GM19238 (cell line): Measurements from ENCODE around the gene PDGFC.
"Not testable (repeated sequence)": the region's sequence is repeated elsewhere in the genome, so short reads cannot be mapped to it uniquely, and the experiment has no call there.

Source experiments
- DNase-seq: peaks from one replicate; pipeline ENCODE4 v3.0.0; 2011; ENCODE audit warnings: low spot score; ENCODE audit not compliant: insufficient read length

Gene PDGFC

DNA sequence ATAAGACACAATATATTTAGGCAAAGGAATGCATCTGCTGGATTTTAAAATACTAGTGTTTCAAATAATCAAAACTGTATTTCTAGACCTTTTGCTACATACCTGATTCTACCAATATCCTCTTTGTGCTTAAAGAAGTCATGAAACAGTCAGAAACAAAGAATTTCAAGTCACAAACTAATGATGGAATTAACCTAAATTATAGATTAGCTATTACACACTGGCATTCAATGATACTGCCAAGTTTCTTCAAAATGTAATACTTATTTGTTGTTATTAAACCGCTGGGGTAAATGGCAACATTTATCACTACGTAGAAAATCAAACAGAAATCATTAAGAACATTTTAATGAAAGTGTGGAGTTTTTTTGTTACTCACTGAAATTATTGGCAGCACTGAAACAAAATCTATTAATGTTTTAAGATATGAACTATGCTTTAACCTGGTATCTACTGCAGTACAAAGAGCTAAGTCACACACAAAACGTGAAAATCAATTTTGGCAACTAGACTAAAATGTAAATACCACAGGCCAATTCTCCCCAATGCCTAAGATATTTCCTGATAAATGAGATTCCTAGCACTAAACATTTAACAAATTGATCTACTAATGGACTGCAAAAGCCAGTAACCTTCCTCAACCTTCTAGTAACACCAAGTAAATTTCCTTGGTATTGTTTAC lies 19.4 kb downstream of the PDGFC start:
- no peak for DNase-seq

DNA sequence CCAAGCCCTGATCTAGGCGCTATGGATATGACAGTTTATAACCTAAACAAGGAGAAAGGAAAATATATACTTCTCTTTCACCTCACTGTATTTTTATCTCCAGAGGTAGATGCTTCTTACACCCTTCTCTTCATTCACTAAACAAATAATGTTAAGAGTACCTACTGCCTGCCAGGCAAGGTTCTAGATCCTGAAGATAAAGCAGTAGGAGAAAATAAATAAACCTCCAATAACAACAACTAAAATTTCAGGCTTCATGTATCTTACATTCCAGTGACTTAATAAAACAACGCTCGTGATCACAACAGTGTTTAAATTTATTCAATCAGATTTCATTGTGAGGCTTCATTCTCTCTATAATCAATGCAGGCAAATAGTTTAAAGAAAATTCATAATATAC lies 20.7 kb downstream of the PDGFC start:
- DNase-seq: no peak

DNA sequence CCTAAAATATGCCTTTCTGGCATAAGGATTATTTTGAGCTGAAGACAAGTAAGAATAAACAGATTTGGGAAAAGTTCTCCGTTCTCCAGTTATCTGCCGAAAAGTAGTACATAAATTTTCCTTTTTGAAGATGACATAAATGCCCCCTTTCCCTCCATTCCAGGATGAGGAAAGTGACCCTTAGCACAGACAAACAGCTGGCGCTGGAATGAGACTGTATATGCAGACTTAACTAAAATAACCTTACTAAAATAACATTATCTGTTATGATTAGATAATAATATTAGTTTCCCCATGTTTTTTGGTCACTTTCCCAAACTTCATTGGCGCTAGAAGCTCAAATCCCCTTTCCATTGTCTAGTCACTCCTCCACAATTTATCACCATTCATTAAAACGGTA lies 21.5 kb downstream of the PDGFC start:
- DNase-seq: no peak

DNA sequence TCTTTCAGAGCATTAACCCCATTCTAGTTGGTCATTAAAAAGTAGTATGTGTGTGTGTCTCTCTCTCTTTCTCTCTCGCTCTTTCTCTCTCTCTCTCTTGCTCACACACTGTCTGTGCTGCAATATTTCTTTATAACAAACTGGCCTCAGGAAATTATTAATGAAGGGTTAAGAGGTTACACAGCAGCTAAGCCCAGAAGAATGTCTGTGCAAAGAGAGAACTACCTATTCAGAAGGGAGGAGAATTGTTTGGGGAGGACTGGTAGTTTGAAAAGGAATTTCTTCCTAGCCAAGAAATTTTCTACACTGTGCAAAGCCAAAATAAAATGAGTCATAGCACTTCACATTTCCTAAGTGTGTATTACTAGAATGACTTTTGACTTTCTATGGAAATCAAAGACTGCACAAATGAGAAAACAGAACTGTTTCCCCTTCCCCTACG lies 22.2 kb downstream of the PDGFC start:
- no peak for DNase-seq

DNA sequence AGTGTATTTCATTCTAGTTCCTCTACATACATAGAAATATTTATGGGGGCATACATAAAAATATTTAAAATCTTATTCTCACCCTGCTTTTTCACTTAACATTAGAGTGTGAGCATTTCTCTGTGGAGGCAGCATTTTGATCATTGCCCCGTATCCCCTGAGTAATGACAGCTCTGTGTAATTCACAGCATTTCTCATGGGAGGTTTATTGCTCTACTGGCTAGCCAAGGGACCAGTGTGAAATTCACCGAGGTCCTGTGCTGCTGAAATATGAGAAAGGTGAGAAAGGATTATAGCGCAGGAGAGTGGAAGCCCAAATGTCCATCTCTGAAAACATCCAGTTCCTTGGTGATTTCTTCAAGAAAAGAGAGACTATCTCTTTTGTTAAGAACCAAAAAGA lies 22.9 kb downstream of the PDGFC start:
- no peak for DNase-seq

DNA sequence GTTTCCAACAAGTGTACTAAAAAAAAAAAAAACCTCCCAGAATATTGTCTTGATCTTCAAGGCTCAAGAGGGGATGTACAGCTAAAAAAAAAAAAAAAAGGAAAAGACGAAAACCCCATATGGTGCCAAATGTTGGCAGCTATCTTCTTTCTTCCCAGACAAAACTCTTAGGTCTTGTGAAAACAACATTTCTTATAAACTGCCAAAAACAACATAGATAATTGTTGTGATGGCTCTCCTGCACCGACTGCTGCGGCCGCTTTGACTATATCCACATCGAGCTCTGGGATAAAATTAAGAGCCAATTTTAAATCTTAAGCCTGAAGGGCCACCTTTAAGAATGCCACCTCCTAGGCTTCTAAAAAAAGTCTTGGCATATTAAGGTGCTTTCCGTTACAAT lies 23.5 kb downstream of the PDGFC start:
- no peak for DNase-seq

DNA sequence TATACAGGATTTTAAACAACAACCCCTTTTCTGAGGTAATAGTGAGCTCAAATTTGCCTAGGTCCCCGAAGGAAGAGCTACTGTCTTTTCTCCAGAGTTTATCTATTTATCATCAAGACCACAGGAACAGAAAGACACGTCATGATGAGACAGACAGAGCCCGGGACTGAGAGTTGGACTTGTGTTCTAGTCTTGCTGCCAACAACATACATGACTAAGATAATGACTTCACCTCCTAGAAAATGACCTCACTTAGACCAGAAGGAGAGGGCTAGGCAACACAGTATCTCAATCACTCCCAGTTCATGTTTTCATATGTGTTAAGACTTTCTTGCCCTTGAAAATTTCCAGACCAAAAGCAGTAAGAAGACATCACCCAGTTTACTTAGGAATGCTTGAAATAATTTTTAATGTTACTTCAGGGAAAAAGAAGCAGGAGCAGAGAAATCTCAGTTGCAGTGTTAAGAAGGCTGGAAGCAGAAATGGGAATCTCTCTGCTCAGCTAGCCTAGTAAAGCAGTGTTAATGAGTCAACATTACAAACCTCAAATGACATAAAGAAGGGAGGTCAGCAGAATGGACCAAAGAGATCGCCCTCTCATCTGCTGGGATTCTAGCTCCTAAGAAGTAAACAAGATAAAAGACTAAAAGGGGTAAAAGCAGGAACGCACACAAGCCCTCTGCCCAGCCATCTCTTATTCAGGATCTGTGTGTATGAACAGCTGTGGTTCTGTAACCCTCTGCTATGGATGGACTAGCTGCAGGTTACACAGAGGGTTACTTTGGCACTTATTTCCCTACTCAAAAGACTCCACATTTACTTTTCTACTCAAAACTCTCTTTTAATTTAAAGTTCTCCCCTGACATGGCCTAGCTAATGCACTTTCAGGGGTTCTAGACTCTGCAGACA lies 24.8 kb downstream of the PDGFC start:
- no peak for DNase-seq

DNA sequence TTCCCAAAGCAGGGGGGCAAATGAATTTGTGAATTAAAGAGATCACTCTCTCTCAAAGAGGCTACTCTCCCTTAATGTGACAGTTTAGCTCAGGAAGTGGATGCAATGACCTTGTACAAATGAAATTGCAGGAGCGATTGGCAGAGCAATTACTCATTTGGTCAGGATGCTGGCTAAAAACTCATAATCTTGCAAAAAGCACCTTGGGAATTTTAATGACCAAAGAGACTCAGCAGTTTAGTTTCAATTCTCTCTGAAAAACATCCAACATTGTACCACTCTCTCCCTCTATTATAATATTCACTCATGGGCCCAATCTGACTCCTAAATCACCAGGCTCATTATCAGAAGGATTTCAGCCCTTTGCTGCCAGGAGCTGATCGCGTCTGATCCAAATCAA lies 26.1 kb downstream of the PDGFC start:
- DNase-seq: no peak

DNA sequence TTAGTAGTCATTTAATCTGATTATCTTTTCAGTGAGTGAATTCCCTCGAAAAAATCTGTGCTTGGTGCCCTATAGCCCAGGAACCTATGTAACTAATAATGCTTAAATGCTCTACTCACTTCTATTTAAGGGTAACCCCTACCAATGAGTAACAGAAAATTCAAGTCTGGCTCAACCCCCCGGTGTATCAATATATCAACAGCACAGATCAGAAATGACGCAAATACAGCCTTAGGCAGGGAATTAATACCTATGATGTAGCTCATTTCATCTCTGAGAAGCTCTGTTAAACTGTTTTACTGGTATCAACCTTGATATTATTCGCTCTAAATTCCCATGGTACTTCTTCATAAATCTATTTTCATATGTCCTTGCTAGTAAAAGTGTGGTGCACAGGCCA lies 28.6 kb downstream of the PDGFC start:
- no peak for DNase-seq

DNA sequence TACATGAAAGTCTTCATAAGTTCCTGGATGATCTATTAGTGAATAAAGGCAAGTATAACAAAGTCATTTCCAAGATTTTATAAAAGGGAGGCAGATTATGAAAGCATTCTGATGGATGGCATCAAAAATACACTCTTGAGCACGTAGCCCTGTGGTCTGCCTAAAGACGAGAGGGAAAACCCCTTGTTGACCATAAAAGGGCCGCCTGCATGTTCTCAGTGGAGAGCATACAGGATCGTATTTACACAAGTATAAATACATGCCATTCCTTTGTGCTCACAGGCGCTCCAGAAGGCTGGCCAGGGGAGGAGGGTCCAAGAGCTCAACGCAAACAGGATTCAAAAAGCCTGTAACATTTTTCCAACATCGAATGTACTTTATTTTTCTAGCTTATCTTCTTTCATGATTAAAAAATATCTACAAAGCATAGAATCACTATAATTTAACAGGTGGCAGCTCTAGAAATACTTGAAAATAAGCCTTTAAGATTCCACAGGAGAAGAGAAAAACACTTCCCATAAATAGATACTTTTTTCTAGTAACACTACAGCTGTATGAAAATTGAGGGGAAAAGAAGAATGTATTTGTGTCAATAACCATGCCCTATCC lies 29.6 kb downstream of the PDGFC start:
- DNase-seq: no peak

DNA sequence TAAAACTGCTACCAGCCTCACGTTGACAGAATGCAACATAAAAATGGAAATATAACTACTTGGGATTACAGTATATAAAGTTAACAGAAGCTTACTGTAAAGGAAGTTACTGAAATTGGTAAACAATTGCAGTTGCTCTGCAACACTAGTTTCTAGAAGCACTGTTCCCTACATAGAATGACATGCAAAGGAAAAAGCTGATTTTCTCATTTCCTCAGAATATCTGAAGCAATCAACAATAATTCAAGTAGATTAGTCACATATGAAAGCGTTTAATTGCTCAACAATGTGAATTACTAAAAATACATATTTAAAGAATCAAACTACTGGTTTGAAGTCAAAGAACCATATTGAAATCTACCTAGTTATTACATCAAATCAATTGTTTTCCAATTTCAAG lies 31.8 kb downstream of the PDGFC start:
- no peak for DNase-seq

DNA sequence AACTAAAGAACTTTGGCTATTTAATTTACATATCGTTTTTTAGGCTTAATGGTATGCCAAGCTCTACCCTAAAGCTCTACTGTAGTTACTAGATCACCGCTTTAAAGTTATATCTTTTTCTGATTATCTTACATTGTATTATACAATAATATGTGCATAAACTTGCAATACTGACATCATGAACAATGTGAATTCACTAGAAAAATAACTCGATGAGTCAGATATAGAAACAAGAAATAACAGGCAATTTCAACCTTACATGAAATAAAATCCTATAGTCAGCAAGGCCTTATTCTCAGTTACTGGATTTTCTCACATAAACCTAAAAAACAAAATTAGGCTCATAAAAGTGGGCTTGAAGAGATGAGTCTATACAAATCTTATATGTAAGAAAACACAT lies 32.5 kb downstream of the PDGFC start:
- DNase-seq: no peak

DNA sequence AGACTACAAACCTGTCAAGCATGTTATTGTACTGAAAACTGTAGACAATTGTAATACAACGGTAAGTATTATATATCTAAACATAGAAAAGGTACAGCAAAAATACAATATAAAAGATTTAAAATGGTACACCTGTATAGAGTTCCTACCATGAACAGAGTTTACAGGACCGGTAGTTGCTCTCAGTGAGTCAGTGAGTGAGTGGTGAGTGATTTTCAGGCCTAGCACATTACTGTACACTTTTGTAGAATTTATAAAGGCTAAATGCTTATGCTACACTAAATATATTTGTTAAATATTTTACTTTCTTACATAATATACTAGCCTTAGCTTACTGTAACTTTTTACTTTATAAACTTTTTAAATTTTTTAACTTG lies 37.4 kb downstream of the PDGFC start:
- DNase-seq: no peak

DNA sequence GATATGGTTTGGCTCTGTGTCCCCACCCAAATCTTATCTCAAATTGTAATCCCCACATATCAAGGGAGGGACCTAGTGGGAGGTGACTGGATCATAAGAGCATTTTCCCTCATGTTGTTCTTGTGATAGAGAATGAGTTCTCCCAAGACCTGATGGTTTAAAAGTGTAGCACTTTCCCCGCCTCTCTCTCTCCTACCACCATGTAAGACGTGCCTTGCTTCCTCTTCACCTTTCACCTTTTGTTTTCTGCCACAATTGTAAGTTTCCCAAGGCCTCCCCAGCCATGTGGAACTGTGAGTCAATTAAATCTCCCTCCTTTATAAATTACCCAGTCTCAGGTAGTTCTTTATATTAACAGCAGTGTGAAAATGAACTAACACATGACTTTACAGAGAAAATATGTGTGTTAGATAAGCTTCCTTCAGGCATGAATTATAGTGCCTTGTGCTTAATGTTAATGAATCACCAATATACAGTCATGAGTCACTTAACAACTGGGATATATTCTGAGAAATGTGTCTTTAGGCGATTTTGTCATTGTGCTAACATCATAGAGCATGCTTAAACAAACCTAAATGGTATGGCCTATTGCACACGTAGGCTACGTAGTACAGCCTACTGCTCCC lies 37.9 kb downstream of the PDGFC start:
- no peak for DNase-seq

DNA sequence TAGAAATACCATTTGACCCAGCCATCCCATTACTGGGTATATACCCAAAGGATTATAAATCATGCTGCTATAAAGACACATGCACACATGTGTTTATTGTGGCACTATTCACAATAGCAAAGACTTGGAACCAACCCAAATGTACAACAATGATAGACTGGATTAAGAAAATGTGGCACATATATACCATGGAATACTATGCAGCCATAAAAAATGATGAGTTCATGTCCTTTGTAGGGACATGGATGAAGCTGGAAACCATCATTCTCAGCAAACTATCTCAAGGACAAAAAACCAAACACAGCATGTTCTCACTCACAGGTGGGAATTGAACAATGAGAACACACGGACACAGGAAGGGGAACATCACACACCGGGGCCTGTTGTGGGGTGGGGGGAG lies 39.2 kb downstream of the PDGFC start:
- not testable (repeated sequence) for DNase-seq

DNA sequence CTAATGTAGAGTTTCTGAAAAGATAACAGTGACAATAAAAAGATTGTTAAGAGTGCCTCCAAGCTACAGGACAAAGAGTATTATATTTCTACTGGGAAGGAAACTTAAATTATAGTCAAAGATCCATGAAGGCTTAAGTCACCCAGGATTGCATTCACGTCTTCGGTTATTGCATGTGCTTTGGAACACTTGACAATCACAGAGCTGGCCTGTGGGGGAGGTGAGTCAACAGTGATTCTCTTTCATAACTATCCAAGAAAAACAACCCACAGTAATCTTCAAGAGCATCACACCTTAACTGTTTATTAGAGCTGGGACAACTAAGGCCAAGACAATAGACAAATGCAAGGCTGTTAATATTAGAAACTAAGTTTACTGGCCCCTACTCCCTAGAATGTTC lies 40.3 kb downstream of the PDGFC start:
- no peak for DNase-seq

DNA sequence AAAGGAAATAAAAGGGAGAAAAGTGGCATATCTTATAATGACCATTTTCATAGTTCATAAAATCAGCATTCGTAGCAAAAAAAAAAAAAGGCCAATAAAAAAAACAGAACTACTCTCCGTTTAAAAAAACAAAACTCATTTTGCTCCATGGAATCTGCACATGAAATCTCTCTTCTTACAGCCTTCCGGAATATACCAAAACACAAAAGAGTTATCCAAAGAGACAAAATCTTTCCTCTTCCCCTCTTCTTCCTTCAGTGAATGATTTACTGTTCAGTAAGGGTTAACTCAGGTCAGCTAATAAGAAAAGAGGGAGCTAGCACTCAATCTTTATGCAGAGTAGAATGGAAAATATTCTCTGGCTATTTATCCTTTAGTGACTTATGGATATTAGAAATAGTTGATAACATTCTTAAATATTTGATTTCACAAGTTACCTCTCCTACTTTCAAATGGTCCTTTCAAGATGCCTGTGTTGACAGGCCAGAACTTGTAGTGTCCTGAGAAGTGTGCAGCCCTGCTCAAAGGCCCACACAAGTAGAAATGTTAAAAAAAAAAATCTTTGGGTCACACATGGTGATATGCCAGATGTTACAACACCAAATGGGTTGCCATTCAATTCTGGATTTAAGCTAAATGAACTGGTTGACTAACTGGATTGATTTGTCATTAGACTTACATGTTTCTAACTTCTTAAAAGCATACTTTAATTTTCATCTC lies 42.1 kb downstream of the PDGFC start:
- DNase-seq: no peak

DNA sequence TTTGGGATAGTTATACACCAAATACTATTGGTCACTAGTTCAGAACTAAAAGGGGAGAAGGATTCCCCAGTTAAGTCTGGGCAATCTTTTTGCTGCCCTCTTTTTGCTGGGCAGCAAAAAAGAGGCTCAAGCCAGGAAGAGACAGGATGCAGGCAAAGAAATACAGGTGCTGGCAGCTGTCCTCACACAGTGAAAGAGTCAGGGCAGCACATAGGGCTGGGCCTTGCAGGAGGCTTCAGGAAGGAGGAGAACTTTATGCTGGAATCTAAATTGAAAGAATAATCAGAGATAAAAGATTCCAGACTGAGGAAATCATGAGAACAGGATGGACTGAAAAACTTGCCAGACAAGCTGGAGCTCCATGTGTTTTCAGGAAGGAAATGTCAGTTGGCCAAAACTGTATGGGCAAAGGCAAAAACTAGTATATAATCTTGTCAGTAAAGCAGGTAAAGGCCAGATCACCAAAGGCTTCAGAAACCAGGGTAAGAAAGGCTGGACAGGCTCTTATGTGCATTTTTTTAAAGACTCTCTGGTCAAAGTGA lies 46.8 kb downstream of the PDGFC start:
- no peak for DNase-seq

DNA sequence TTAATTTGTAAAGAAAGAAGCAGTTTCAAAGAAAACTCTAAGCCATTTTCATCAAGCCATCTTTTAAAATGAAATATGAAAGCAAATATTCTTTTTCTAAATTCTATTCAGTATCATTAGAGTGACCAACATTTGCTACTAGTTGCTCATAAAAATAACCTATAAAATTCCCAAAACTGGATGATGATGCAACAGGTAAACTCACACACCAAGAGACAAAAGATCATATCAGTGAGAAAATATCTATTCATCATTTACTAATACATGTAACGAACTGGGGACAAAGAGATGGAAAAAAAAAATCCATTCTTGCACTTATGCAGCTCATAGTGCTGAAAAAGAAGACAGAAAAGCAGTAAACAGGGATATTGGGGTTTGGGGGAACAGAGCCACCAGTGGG lies 48.1 kb downstream of the PDGFC start:
- no peak for DNase-seq

DNA sequence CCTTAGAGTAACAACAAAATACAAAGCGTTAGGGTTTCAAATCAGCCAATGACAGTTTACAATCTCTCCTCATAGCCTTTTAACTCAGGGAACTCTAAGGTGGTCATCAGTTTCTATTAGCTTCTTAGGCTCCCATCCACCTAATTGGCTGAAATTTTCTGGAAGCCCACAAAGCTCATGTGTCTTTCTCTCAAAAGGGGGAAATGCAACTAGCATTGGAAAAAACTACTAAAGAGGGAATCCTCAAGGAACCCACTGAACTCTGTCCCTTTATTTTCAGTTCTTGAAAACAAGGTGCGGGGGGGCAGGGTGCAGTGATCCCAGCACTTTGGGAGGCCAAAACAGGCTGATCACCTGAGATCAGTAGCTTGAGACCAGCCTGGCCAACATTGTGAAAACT lies 56.4 kb downstream of the PDGFC start:
- no peak for DNase-seq

DNA sequence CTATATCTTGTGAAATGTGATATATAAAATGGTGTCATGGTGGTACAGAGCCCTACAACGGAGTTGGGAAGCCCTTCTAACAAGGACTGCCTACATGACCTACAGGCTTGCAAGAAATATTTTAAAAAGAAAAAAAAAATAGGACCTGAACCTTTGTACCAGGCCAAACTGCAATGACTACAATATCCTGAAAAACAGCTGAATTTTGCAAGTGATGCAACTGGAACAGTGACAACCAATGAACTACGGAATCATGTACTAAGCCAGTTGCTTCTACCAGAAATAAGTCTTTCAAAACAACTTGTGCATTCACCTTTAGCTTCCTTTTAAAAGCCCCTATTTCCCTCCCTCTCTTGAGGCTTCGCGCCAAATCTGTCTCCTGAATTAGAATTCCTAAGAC lies 58.4 kb downstream of the PDGFC start:
- DNase-seq: no peak
